WTC11 (cell line): Measurements from ENCODE around the gene SLC66A2.

Experiments
- ATF3 ChIP-seq: sonication (generic); formaldehyde crosslinking; conservative IDR thresholded peaks from 2 replicates; pipeline ENCODE4 v1.8.1; 2022; ENCODE audit warnings: mild to moderate bottlenecking, missing genetic modification reagents
- CBFB ChIP-seq: sonication (generic); formaldehyde crosslinking; IDR thresholded peaks from 2 replicates; pipeline ENCODE4 v1.8.1; 2022; ENCODE audit warnings: mild to moderate bottlenecking, low read depth, missing genetic modification reagents
- CREB1 ChIP-seq: sonication (generic); formaldehyde crosslinking; IDR thresholded peaks from 2 replicates; pipeline ENCODE4 v1.8.0; 2023; ENCODE audit warnings: mild to moderate bottlenecking, missing genetic modification reagents
- CREM ChIP-seq: sonication (generic); formaldehyde crosslinking; IDR thresholded peaks from 2 replicates; pipeline ENCODE4 v1.8.1; 2022; ENCODE audit warnings: mild to moderate bottlenecking, missing genetic modification reagents, moderate library complexity
- CTCF ChIP-seq: fragments of 200-600 bp; IDR thresholded peaks from 2 replicates; pipeline ENCODE4 v1.8.0; 2022; ENCODE audit warnings: antibody characterized with exemption
- JUN ChIP-seq: sonication (generic); formaldehyde crosslinking; IDR thresholded peaks from 2 replicates; pipeline ENCODE4 v1.8.0; 2023; ENCODE audit warnings: mild to moderate bottlenecking, missing genetic modification reagents
- ZNF317 ChIP-seq: sonication (generic); formaldehyde crosslinking; IDR thresholded peaks from 2 replicates; pipeline ENCODE4 v1.8.1; 2023; ENCODE audit warnings: low read depth, mild to moderate bottlenecking, moderate library complexity, missing genetic modification reagents, borderline replicate concordance
- ZNF416 ChIP-seq: fragments of 250-450 bp; sonication (Bioruptor Pico); IDR thresholded peaks from 2 replicates; pipeline ENCODE4 v1.9.0; 2021; ENCODE audit warnings: mild to moderate bottlenecking, inconsistent platforms

GRCh38 chr18:79936641-79937040 lies 14.8 kb downstream of the SLC66A2 start:
- TF ChIP-seq CREM (CRISPR knock-in tag) (no peak), CREB1 (no peak), CTCF (no peak), JUN (CRISPR knock-in tag) (no peak), CBFB (CRISPR knock-in tag) (no peak), ZNF416 (CRISPR knock-in tag) (no peak), ATF3 (no peak), ZNF317 (CRISPR knock-in tag) (no peak)
